C4-2B (cell line): ENCODE measurements around the gene METAP2.

Source experiments
- ZFX ChIP-seq: fragments of 450-650 bp; IDR thresholded peaks from 2 replicates; pipeline ENCODE4 v1.6.1; 2017
- TF ChIP-seq, protein P1 (sequence below): fragments of 450-650 bp; conservative IDR thresholded peaks from 2 replicates; pipeline ENCODE4 v1.5.1; 2017; ENCODE audit warnings: mild to moderate bottlenecking

DNA sequence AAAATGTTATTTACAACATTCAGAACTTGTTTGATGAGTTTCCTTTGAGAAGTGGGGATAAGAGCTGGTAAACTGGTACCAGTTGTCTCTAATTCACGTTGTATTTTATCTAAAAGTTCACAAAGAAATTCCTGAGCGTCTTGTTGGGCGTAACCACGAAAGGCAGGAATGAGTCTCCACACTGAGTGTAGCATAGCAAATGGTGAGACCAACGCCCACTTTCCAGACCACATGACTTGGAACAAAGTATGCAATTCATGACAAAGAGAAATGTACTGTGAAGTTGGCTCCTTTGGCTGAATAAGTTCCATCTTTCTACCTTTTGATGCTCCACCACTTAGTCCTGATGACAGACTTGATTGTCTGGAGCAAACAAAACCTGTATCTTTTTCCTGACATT, 58.9 kb downstream of the METAP2 start:
- TF ChIP-seq, protein P1, sequence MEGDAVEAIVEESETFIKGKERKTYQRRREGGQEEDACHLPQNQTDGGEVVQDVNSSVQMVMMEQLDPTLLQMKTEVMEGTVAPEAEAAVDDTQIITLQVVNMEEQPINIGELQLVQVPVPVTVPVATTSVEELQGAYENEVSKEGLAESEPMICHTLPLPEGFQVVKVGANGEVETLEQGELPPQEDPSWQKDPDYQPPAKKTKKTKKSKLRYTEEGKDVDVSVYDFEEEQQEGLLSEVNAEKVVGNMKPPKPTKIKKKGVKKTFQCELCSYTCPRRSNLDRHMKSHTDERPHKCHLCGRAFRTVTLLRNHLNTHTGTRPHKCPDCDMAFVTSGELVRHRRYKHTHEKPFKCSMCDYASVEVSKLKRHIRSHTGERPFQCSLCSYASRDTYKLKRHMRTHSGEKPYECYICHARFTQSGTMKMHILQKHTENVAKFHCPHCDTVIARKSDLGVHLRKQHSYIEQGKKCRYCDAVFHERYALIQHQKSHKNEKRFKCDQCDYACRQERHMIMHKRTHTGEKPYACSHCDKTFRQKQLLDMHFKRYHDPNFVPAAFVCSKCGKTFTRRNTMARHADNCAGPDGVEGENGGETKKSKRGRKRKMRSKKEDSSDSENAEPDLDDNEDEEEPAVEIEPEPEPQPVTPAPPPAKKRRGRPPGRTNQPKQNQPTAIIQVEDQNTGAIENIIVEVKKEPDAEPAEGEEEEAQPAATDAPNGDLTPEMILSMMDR = no peak
- no peak for TF ChIP-seq ZFX
